ENCODE data around the gene CHURC1. TPM values are rescaled to one million over a fixed set of nuclear protein-coding genes. Genes with fewer than 3 reads are reported as not detected.

The CHURC1 gene
- total RNA-seq, 1 donor from 2014 or later, result 31.9 TPM

DNA sequence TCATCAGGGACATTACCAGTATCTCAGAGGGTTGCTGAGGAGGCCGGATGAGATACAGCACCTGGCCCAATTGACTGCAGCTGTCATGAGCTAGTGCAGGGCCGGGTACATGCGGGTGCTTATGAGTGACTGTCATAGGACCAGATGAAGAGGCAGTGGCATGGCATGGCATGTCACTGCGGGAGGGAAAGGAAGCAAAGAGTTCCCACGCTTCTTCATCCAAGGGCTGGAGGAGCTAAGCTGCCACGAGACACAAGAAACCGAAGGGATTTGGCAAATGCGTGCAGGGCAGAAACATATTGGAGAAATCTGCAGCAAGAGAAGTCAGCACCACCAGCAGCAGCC is 39.0 kb downstream of the CHURC1 start:
- TF ChIP-seq, protein P1, sequence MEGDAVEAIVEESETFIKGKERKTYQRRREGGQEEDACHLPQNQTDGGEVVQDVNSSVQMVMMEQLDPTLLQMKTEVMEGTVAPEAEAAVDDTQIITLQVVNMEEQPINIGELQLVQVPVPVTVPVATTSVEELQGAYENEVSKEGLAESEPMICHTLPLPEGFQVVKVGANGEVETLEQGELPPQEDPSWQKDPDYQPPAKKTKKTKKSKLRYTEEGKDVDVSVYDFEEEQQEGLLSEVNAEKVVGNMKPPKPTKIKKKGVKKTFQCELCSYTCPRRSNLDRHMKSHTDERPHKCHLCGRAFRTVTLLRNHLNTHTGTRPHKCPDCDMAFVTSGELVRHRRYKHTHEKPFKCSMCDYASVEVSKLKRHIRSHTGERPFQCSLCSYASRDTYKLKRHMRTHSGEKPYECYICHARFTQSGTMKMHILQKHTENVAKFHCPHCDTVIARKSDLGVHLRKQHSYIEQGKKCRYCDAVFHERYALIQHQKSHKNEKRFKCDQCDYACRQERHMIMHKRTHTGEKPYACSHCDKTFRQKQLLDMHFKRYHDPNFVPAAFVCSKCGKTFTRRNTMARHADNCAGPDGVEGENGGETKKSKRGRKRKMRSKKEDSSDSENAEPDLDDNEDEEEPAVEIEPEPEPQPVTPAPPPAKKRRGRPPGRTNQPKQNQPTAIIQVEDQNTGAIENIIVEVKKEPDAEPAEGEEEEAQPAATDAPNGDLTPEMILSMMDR (IDR thresholded peaks at IDR 0.05), result no peak
- Histone ChIP-seq H3K27me3 (no peaks in the 10 kb centered on the region), H3K9me3 (no peaks in the 10 kb centered on the region), H3K27ac (no peak overlapping the region), H3K36me3 (peaks cover 0 to 2% of the 10 kb centered on the region in 2 donors), H3K4me1 (peaks cover 0 to 3% of the 10 kb centered on the region in 2 donors), H3K4me3 (no peak overlapping the region)
- DNase-seq (ENCODE audit: low spot score in 2 of 2), result no peak
- intact Hi-C loops (cut with DNase I), result no loop called here

GRCh38 chr14:64953661-64954060 is 39.4 kb downstream of the CHURC1 start:
- TF ChIP-seq, protein P1 (IDR thresholded peaks at IDR 0.05), result no peak
- intact Hi-C loops (cut with DNase I), result no loop called here
- Histone ChIP-seq H3K4me1 (peaks cover 0 to 3% of the 10 kb centered on the region in 2 donors), H3K27ac (no peak overlapping the region), H3K27me3 (no peaks in the 10 kb centered on the region), H3K36me3 (no peaks in the 10 kb centered on the region), H3K9me3 (no peaks in the 10 kb centered on the region), H3K4me3 (no peak overlapping the region)
- DNase-seq (ENCODE audit: low spot score in 2 of 2), result no peak

DNA sequence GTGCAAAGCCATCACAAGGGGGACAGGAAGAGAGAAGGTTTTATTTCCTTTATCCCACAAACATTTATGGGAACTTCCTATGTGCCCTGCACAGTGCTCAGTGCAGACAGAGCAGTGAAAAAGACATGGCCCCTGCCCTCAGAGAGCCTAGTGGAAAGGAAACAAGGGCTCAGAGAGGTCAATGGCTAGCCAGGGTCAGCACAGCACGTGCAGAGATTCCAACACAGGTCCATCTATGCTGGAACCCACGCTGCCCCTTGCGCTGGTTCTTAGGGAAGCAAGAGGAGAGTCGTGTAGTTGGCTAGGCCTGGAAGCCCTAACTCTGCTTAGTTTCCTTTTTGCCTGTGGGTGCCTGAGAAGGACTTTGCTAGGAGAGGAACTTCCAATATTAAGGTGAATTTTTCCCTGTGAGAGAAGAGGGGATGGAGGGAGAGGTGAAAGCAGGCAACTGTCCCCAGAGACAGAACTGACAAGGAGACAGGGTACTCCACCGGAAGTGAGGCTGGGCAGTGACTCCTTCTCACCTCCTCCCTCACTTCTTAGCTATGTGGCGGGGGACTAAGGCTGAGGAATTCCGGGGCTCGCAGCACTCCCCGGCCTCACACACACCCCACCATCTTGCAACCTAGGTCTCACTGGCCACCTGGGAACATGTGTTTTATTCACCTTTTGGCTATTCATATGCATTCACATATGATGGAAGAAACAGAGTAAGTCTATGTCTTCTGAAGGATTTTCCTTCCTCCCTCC is 40.4 kb downstream of the CHURC1 start:
- H3K36me3 ChIP-seq, result no peaks in the 10 kb centered on the region
- H3K27ac ChIP-seq, result no peak overlapping the region
- no peak for DNase-seq (ENCODE audit: low spot score in 2 of 2)
- TF ChIP-seq, protein P1 (IDR thresholded peaks at IDR 0.05), result no peak
- H3K4me3 ChIP-seq, result no peak overlapping the region
- no peaks in the 10 kb centered on the region for H3K9me3 ChIP-seq
- no peaks in the 10 kb centered on the region for H3K27me3 ChIP-seq
- intact Hi-C loops (cut with DNase I), result no loop called here
- H3K4me1 ChIP-seq, result peaks cover 0 to 3% of the 10 kb centered on the region in 2 donors

- Histone ChIP-seq H3K9me3 (no peaks in the 10 kb centered on the region), H3K36me3 (no peaks in the 10 kb centered on the region), H3K4me3 (no peak overlapping the region), H3K27me3 (no peaks in the 10 kb centered on the region), H3K27ac (no peak overlapping the region), H3K4me1 (peaks cover 0 to 3% of the 10 kb centered on the region in 2 donors)
- intact Hi-C loops (cut with DNase I), result no loop called here
- DNase-seq (ENCODE audit: low spot score in 2 of 2), result no peak
- TF ChIP-seq, protein P1 (IDR thresholded peaks at IDR 0.05), result no peak
These were observed 41.0 kb downstream of the CHURC1 start for GRCh38 chr14:64955297-64955696.

GRCh38 chr14:64956697-64957406 is 42.6 kb downstream of the CHURC1 start:
- H3K36me3 ChIP-seq, result no peaks in the 10 kb centered on the region
- peaks cover 0 to 1% of the 10 kb centered on the region in 2 donors for H3K4me1 ChIP-seq
- TF ChIP-seq, protein P1 (IDR thresholded peaks at IDR 0.05), result no peak
- no peak overlapping the region for H3K4me3 ChIP-seq
- intact Hi-C loops (cut with DNase I), result no loop called here
- H3K27me3 ChIP-seq, result no peaks in the 10 kb centered on the region
- H3K9me3 ChIP-seq, result no peaks in the 10 kb centered on the region
- no peak for DNase-seq (ENCODE audit: low spot score in 2 of 2)
- H3K27ac ChIP-seq, result no peak overlapping the region
